SJCRH30 (cell line): ENCODE results near the gene H2BK1. TPM values are rescaled to one million over a fixed set of nuclear protein-coding genes. Genes with fewer than 3 reads are reported as not detected.

Experiments used
- DNase-seq, 2 experiments: peaks; one replicate each; pipeline ENCODE4 v3.0.0-alpha.2; 2015 to 2020
- H3K27ac ChIP-seq: fragments of 250-450 bp; sonication (Bioruptor Pico); 2 replicates; pipeline ENCODE4 v1.5.1; 2020; ENCODE audit warnings: mild to moderate bottlenecking, moderate library complexity
- H3K27me3 ChIP-seq: fragments of 250-450 bp; sonication (Bioruptor Pico); 2 replicates; pipeline ENCODE4 v1.5.1; 2020; ENCODE audit warnings: mild to moderate bottlenecking, moderate library complexity
- H3K36me3 ChIP-seq: fragments of 250-450 bp; sonication (Bioruptor Pico); 2 replicates; pipeline ENCODE4 v1.5.1; 2020; ENCODE audit warnings: mild to moderate bottlenecking, moderate library complexity
- H3K4me1 ChIP-seq: fragments of 250-450 bp; sonication (Bioruptor Pico); 2 replicates; pipeline ENCODE4 v1.5.1; 2020; ENCODE audit warnings: mild to moderate bottlenecking, moderate library complexity
- H3K4me3 ChIP-seq: fragments of 250-450 bp; sonication (Bioruptor Pico); 2 replicates; pipeline ENCODE4 v1.5.1; 2020; ENCODE audit warnings: mild to moderate bottlenecking, moderate library complexity
- H3K9me3 ChIP-seq: fragments of 250-450 bp; sonication (Bioruptor Pico); replicated peaks from 2 replicates; pipeline ENCODE4 v1.5.1; 2020; ENCODE audit warnings: mild to moderate bottlenecking, moderate library complexity
- total RNA-seq: library from RNA; depleted of rRNA; stranded (reverse); fragments of >200 nt; shearing (Covaris generic); gene quantifications from 2 replicates; pipeline ENCODE4 v1.2.3, GENCODE V29; 2014

The H2BK1 gene
- total RNA-seq, 1 experiment from 2014 or later, result not detected

DNA sequence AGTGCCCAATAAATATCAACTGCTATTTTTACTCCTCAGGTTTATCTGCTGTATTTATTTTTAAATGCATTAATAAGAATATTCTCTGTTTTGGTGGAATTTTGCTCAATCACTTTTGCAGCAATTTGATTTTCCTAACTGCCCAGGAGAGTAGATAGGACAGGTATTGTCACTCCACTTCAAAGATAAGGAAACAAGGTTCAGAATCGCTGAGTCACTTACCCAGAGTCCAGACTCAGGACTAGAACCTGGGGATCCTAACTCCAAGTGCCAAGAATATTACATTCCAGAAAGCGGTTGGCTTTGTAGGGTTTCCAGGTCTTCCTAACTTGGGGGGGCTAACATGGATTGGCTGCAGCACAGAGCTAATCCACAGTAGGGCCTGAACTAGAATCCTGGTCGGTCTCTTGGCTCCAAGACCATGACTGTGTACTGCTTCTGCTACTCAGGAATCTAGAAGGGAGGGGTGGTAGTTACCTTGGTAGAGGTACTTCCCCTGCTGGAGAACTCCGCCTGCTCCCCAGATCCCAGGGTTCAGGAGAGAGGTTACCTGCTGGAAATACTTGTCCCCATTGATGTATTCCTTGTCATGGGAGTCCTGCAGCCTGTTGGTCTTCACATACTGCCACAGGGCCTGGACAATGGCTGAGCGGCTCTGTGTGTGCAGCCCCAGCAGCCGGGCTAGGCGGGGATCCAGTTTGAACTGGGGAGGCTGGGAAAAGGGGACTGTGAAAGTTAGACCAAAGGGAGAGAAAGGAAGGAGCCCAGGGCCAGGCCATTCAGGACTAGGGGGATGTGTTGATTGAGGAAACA, 30.9 kb upstream of the H2BK1 start:
- H3K9me3 ChIP-seq, result no peaks in the 10 kb centered on the region
- DNase-seq, result no peak
- peaks cover 82% of the 10 kb centered on the region for H3K36me3 ChIP-seq
- no peaks in the 10 kb centered on the region for H3K27me3 ChIP-seq
- H3K27ac ChIP-seq, result no peak overlapping the region
- peaks cover 13% of the 10 kb centered on the region for H3K4me1 ChIP-seq
- no peak overlapping the region for H3K4me3 ChIP-seq

- Histone ChIP-seq H3K27me3 (no peaks in the 10 kb centered on the region), H3K4me1 (peaks cover 9% of the 10 kb centered on the region), H3K4me3 (no peak overlapping the region), H3K27ac (no peak overlapping the region), H3K9me3 (no peaks in the 10 kb centered on the region), H3K36me3 (peaks cover 82% of the 10 kb centered on the region)
- no peak for DNase-seq
These were observed 30.2 kb upstream of the H2BK1 start for GRCh38 chr7:151240536-151240935.

- Histone ChIP-seq H3K4me3 (no peak overlapping the region), H3K4me1 (peaks cover 9% of the 10 kb centered on the region), H3K27me3 (no peaks in the 10 kb centered on the region), H3K27ac (no peak overlapping the region), H3K9me3 (no peaks in the 10 kb centered on the region), H3K36me3 (peaks cover 87% of the 10 kb centered on the region)
- DNase-seq, result no peak
These were observed 29.7 kb upstream of the H2BK1 start for GRCh38 chr7:151239837-151240459.

DNA sequence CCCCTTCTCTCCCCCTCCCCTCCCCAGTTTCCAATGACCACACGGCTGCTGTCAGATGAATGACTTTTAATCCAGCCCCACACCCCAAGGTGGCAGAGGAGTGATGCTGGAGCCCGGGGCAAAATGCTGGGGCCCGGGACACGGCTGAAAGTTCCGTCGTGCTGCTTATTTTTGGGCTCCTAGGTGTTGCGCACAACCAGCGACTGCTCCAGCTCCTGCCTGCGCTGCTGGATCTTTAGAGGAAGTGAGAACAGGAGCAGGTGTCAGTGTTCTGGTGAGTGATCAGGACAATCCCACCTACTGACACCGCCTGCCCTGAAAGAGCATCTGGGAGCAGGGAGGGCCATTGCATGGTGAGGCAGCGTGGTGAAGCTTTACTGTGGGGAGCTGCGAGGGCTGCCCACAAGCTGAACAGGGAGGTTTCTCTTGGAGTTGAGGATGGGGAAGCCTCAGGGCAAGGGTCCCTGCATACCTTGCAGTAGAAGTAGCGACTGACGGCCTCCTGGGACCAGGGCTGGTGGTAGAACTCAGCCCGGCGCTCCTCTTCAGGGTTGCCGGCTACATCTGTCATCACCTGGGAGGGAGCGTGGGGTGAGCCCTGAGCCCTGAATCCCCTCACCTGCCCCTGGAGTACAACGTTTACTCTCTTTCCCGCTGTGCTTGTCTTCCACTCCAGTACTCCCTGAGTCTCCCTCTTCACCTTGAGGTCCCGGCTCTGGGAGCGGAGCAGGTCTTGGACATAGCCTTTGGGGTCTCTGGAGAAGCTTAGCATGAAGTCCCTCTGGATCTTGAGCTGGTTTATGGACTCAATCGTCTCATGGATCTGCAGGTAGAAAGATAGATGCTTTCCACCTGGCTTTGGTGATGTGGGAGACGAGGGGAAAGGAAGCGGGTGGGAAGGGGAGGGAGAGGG, 28.9 kb upstream of the H2BK1 start:
- Histone ChIP-seq H3K4me1 (peaks cover 5% of the 10 kb centered on the region; the same call in 1 of the 2 replicates), H3K36me3 (peaks cover 82% of the 10 kb centered on the region), H3K27ac (no peak overlapping the region), H3K27me3 (no peaks in the 10 kb centered on the region), H3K4me3 (no peak overlapping the region), H3K9me3 (no peaks in the 10 kb centered on the region)
- DNase-seq, result no peak

DNA sequence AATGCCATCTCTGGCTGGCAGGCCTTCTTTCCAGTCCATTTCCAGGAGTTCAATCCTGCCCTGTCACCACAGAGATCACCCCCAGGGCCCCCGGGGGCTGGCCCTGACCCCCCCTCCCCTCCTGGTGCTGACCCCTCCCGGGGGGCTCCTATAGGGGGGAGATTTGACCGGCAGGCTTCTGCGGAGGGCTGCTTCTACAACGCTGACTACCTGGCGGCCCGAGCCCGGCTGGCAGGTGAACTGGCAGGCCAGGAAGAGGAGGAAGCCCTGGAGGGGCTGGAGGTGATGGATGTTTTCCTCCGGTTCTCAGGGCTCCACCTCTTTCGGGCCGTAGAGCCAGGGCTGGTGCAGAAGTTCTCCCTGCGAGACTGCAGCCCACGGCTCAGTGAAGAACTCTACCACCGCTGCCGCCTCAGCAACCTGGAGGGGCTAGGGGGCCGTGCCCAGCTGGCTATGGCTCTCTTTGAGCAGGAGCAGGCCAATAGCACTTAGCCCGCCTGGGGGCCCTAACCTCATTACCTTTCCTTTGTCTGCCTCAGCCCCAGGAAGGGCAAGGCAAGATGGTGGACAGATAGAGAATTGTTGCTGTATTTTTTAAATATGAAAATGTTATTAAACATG, 28.0 kb upstream of the H2BK1 start:
- no peak overlapping the region for H3K27ac ChIP-seq
- peaks cover 2% of the 10 kb centered on the region; the same call in 1 of the 2 replicates for H3K4me1 ChIP-seq
- no peaks in the 10 kb centered on the region for H3K27me3 ChIP-seq
- no peak for DNase-seq
- H3K4me3 ChIP-seq, result no peak overlapping the region
- peaks cover 79% of the 10 kb centered on the region for H3K36me3 ChIP-seq
- no peaks in the 10 kb centered on the region for H3K9me3 ChIP-seq

DNA sequence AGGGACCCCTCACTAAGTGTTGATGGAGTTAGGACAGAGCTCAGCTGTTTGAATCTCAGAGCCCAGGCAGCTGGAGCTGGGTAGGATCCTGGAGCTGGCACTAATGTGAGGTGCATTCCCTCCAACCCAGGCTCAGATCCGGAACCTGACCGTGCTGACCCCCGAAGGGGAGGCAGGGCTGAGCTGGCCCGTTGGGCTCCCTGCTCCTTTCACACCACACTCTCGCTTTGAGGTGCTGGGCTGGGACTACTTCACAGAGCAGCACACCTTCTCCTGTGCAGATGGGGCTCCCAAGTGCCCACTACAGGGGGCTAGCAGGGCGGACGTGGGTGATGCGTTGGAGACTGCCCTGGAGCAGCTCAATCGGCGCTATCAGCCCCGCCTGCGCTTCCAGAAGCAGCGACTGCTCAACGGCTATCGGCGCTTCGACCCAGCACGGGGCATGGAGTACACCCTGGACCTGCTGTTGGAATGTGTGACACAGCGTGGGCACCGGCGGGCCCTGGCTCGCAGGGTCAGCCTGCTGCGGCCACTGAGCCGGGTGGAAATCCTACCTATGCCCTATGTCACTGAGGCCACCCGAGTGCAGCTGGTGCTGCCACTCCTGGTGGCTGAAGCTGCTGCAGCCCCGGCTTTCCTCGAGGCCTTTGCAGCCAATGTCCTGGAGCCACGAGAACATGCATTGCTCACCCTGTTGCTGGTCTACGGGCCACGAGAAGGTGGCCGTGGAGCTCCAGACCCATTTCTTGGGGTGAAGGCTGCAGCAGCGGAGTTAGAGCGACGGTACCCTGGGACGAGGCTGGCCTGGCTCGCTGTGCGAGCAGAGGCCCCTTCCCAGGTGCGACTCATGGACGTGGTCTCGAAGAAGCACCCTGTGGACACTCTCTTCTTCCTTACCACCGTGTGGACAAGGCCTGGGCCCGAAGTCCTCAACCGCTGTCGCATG, 27.2 kb upstream of the H2BK1 start:
- Histone ChIP-seq H3K9me3 (no peaks in the 10 kb centered on the region), H3K4me1 (peaks cover 2% of the 10 kb centered on the region; the same call in 1 of the 2 replicates), H3K4me3 (no peak overlapping the region), H3K27ac (no peak overlapping the region), H3K36me3 (peaks cover 71% of the 10 kb centered on the region), H3K27me3 (no peaks in the 10 kb centered on the region)
- DNase-seq, result no peak

DNA sequence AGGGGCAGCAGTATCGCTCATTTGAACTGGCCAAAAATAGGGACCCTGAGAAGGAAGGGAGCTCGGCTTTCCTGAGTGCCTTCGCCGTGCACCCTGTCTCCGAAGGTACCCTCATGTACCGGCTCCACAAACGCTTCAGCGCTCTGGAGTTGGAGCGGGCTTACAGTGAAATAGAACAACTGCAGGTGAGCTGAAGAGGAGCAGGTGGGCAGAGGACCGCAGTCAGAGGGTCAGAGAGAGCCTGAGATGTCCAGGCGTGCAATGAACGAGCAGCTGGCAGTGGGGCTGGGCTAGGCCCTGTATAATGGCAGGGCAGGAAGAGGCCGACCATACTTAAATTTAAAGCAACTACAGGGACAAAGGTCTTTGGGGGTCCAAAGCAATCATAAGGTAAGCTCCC, 26.1 kb upstream of the H2BK1 start:
- no peak overlapping the region for H3K4me3 ChIP-seq
- peaks cover 2% of the 10 kb centered on the region; the same call in 1 of the 2 replicates for H3K4me1 ChIP-seq
- H3K36me3 ChIP-seq, result peaks cover 60% of the 10 kb centered on the region
- no peak overlapping the region for H3K27ac ChIP-seq
- no peaks in the 10 kb centered on the region for H3K27me3 ChIP-seq
- DNase-seq, result no peak
- H3K9me3 ChIP-seq, result no peaks in the 10 kb centered on the region

DNA sequence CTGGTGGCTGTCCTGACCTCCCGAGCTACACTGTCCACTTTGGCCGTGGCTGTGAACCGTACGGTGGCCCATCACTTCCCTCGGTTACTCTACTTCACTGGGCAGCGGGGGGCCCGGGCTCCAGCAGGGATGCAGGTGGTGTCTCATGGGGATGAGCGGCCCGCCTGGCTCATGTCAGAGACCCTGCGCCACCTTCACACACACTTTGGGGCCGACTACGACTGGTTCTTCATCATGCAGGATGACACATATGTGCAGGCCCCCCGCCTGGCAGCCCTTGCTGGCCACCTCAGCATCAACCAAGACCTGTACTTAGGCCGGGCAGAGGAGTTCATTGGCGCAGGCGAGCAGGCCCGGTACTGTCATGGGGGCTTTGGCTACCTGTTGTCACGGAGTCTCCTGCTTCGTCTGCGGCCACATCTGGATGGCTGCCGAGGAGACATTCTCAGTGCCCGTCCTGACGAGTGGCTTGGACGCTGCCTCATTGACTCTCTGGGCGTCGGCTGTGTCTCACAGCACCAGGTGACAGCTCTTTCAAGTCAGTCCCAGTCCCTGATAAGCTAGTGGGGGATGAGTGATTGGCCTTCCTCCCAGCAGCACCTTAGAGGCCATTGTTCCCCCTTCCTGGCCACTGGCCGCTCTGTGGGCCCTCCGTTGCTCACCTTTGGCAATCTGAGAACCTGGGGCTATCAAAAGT, 25.0 kb upstream of the H2BK1 start:
- Histone ChIP-seq H3K9me3 (no peaks in the 10 kb centered on the region), H3K36me3 (peaks cover 48% of the 10 kb centered on the region), H3K27ac (no peak overlapping the region), H3K4me1 (peaks cover 2% of the 10 kb centered on the region; the same call in 1 of the 2 replicates), H3K4me3 (no peak overlapping the region), H3K27me3 (no peaks in the 10 kb centered on the region)
- no peak for DNase-seq

- Histone ChIP-seq H3K27ac (no peak overlapping the region), H3K4me1 (peaks cover 2% of the 10 kb centered on the region; the same call in 1 of the 2 replicates), H3K9me3 (no peaks in the 10 kb centered on the region), H3K27me3 (no peaks in the 10 kb centered on the region), H3K36me3 (peaks cover 34% of the 10 kb centered on the region), H3K4me3 (no peak overlapping the region)
- DNase-seq, result no peak
These were observed 23.5 kb upstream of the H2BK1 start for GRCh38 chr7:151233804-151234203.

DNA sequence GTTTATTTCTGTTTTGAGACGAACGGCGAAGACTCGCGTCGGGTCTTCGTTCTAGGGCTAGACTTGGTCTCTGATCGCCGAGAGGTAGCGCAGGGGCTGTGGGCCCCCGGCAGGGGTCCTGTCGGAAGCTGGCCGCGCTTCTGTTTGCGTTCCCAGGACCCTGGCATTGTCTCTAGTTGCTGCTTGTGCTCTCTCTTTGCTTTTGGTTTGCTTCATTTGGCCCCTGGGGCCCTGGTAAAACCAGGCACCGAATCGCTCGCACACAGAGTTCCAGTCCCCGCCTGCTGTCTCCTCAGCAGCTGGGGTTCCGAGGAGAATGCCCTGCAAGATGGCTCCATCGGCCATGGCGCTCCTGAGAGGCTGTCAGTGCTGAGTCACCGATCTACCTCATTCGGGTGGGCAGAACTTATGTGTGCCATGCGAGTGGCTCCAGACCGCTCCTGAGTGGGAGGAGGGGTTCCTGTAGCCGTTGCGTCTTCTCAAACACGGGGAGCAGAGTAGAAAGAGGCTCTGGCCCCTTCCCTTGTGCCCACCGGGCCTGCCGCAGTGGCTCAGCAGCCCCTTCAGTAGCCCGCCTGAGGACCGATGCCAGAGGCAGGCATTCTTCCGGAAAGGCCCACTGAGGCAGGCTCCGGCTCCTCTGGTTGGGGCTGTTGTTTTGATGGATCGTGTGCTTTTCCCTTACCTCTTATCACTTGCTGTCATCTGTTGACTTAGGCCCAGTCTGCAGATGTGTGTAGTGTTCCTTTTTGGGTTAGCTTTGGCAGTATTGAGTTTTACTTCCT, 22.8 kb upstream of the H2BK1 start:
- Histone ChIP-seq H3K27ac (peak overlapping the region; percentile 58), H3K4me1 (peaks cover 2% of the 10 kb centered on the region; the same call in 1 of the 2 replicates), H3K36me3 (peaks cover 27% of the 10 kb centered on the region), H3K4me3 (peak overlapping the region; percentile 81), H3K9me3 (no peaks in the 10 kb centered on the region), H3K27me3 (no peaks in the 10 kb centered on the region)
- DNase-seq, result peak; percentile 57 to 65

DNA sequence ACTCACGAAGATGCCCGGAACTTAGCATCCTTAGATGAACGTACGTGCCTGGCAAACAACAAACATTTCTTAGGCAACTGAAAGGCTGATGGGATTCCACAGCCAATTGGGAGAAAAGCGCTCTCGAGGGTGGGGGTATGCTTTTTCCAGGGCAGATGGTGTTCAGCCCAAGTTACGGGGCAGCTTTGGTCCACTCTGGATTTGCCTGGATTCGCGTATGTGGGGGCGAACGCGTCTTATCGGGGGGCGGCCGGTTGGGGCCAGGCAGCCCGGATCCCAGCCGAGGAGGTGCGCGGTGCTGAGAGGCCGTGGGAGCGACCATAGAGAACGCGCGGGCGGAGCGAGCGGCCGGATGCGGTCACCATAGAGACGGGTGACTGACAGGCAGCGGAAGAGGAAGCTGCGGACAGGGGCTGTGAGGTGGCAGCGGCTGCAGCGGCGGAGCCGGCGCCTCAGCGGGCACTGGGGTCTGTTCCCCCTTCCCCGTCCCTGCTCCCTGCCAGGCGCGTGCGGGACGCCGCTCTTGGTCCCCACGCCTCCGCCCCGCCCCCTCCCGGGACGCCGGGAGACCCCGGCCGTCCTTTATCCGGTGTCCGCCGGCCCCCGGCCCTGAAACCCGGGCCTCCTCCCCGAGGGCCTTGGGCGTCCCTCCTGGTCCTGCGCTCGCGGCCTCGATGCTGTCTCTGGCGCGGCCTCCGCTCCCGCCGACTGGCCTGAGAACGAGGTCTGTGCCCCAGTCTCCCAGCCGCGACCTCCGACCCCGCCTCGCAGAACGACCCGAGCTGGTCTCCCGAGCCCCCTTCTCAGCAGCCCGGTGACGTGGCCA, 22.0 kb upstream of the H2BK1 start, which contains the start of gene CHPF2:
CHPF2 (plus strand) TSS at position 393 of the 826 bp plus-strand sequence. CDS start 1,529 bp downstream, outside the sequence.
- H3K4me1 ChIP-seq, result peaks cover 2% of the 10 kb centered on the region; the same call in 1 of the 2 replicates
- H3K27ac ChIP-seq, result peak within 1 kb of the TSS; percentile 58
- H3K27me3 ChIP-seq, result no peaks in the 10 kb centered on the region
- H3K9me3 ChIP-seq, result no peaks in the 10 kb centered on the region
- peak; percentile 90 to 91 for DNase-seq
- peak within 1 kb of the TSS; percentile 81 for H3K4me3 ChIP-seq
- peaks cover 20% of the 10 kb centered on the region for H3K36me3 ChIP-seq
